GM12878 (cell line): ENCODE results near the gene SYNGR2. TPM values are rescaled to one million over a fixed set of nuclear protein-coding genes. Genes with fewer than 3 reads are reported as not detected.

Experiments
- ASH2L ChIP-seq: fragments of 300-600, 200-600 bp; sonication (generic); IDR thresholded peaks from 2 replicates; pipeline ENCODE4 v1.6.1; 2017; ENCODE audit warnings: low read depth, mild to moderate bottlenecking, borderline replicate concordance
- BMI1 ChIP-seq: fragments of 450-650 bp; IDR thresholded peaks from 2 replicates; pipeline ENCODE4 v1.6.1; 2016; ENCODE audit warnings: mild to moderate bottlenecking, moderate library complexity, borderline replicate concordance
- CBFB ChIP-seq: IDR thresholded peaks from 2 replicates; pipeline ENCODE4 v1.6.1; 2016; ENCODE audit warnings: antibody characterized with exemption, low read depth
- CBX5 ChIP-seq: sonication (generic); IDR thresholded peaks from 2 replicates; pipeline ENCODE4 v1.6.1; 2016; ENCODE audit warnings: low read depth, moderate library complexity, mild to moderate bottlenecking, inconsistent platforms
- DPF2 ChIP-seq: fragments of 450-650 bp; IDR thresholded peaks from 2 replicates; pipeline ENCODE4 v1.6.1; 2017; ENCODE audit warnings: mild to moderate bottlenecking
- EED ChIP-seq: sonication (generic); IDR thresholded peaks from 2 replicates; pipeline ENCODE4 v1.6.1; 2016; ENCODE audit warnings: antibody characterized with exemption, low read depth
- GATAD2B ChIP-seq: fragments of 450-650 bp; conservative IDR thresholded peaks from 2 replicates; pipeline ENCODE4 v1.6.1; 2017; ENCODE audit warnings: low read depth, mild to moderate bottlenecking, moderate library complexity
- HDGF ChIP-seq: fragments of 450-650 bp; IDR thresholded peaks from 2 replicates; pipeline ENCODE4 v1.6.1; 2016; ENCODE audit warnings: antibody characterized with exemption
- HSF1 ChIP-seq: fragments of 150-350 bp; IDR thresholded peaks from 2 replicates; pipeline ENCODE4 v1.6.1; 2014; ENCODE audit warnings: mild to moderate bottlenecking, low read depth, low read length
- NFYA ChIP-seq: IDR thresholded peaks from 2 replicates; pipeline ENCODE4 v1.6.1; 2011; ENCODE audit warnings: low read depth, mild to moderate bottlenecking, low read length, improper control_type of control experiment, borderline replicate concordance
- POLR2A ChIP-seq: IDR thresholded peaks from 2 replicates; pipeline ENCODE4 v1.6.1; 2011; ENCODE audit warnings: low read depth, mild to moderate bottlenecking, low read length
- POU2F2 ChIP-seq: IDR thresholded peaks from 3 replicates; pipeline ENCODE4 v1.6.1; 2011; ENCODE audit warnings: low read depth, mild to moderate bottlenecking, low read length, borderline replicate concordance
- RB1 ChIP-seq: fragments of 450-650 bp; formaldehyde crosslinking; IDR thresholded peaks from 2 replicates; pipeline ENCODE4 v1.6.1; 2017; ENCODE audit warnings: mild to moderate bottlenecking, borderline replicate concordance
- RBBP5 ChIP-seq: fragments of 200-600 bp; sonication (generic); conservative IDR thresholded peaks from 2 replicates; pipeline ENCODE4 v1.6.1; 2016
- SMAD1 ChIP-seq: fragments of 450-650 bp; IDR thresholded peaks from 2 replicates; pipeline ENCODE4 v1.6.1; 2018; ENCODE audit warnings: mild to moderate bottlenecking, low read depth; ENCODE audit not compliant: partially characterized antibody
- SMARCA5 ChIP-seq: fragments of 450-650 bp; IDR thresholded peaks from 2 replicates; pipeline ENCODE4 v1.6.1; 2017; ENCODE audit warnings: mild to moderate bottlenecking
- SP1 ChIP-seq: IDR thresholded peaks from one replicate; pipeline ENCODE4 v1.6.1; 2011; ENCODE audit warnings: low read depth, low read length
- SPI1 ChIP-seq: IDR thresholded peaks from 2 replicates; pipeline ENCODE4 v1.6.1; 2011; ENCODE audit warnings: low read depth, mild to moderate bottlenecking, low read length, moderate library complexity, borderline replicate concordance; ENCODE audit not compliant: insufficient read depth
- SRF ChIP-seq, 2 experiments: IDR thresholded peaks; 2 replicates each; pipeline ENCODE4 v1.6.1; 2011; ENCODE audit warnings: low read depth in 2 of 2, low read length in 2 of 2, mild to moderate bottlenecking in 1 of 2, moderate library complexity in 1 of 2
- YY1 ChIP-seq: IDR thresholded peaks from 2 replicates; pipeline ENCODE4 v1.6.1; 2011; ENCODE audit warnings: low read depth, mild to moderate bottlenecking, low read length
- ZBTB11 ChIP-seq: fragments of 450-650 bp; formaldehyde crosslinking; IDR thresholded peaks from 2 replicates; pipeline ENCODE4 v1.5.0; 2022; ENCODE audit warnings: mild to moderate bottlenecking, missing genetic modification characterization
- polyA plus RNA-seq, 11 experiments: library from polyadenylated mRNA; depleted of rRNA in 4 of 11; unstranded in 6 of 11; stranded (reverse) in 5 of 11; fragments of >200 nt; fragmentation: Nextera tagmentation in 4 of 11; fragmentation: Illumina TruSeq in 1 of 11; extraction: Ambion mirVana in 4 of 11; extraction: Trizol in 1 of 11; gene quantifications; 1 replicate in 1 of 11; 2 replicates in 10 of 11; pipeline versions ENCODE4 v1.2.1 to v1.2.3, GENCODE V29; 2011 to 2016; ENCODE audit warnings: inconsistent platforms in 2 of 11, missing spikeins in 2 of 11, low read depth in 1 of 11
- total RNA-seq, 4 experiments: library from RNA; depleted of rRNA in 3 of 4; stranded (reverse); fragments of >200 nt in 3 of 4; fragmentation: Illumina TruSeq in 1 of 4; extraction: Trizol in 1 of 4; gene quantifications; 2 replicates each; pipeline versions ENCODE4 v1.2.1 to v1.2.3, GENCODE V29; 2013 to 2021
- TF ChIP-seq, protein P1 (sequence below), 3 experiments: IDR thresholded peaks in 2 of 3; conservative IDR thresholded peaks in 1 of 3; 2 replicates each; pipeline ENCODE4 v1.5.1; 2011; ENCODE audit warnings: low read depth in 3 of 3, low read length in 3 of 3, mild to moderate bottlenecking in 3 of 3, control low read depth in 2 of 3, moderate library complexity in 2 of 3, inconsistent platforms in 1 of 3, mixed read lengths in 1 of 3; ENCODE audit not compliant: control insufficient read depth in 2 of 3, insufficient read depth in 1 of 3; ENCODE audit errors: extremely low read depth in 1 of 3
- TF ChIP-seq, protein P2 (sequence below): IDR thresholded peaks from 2 replicates; pipeline ENCODE4 v1.6.1; 2012; ENCODE audit warnings: low read length, inconsistent platforms

The SYNGR2 gene
- total and polyA plus RNA-seq, 10 of the 15 experiments (the other 5 are each of a cell fraction or from before 2014, with no cell fraction given): 4.4 to 529 (median 261) TPM

- TF ChIP-seq ASH2L (no peak), SPI1 (0 out of 2 replicates have a peak, but pooled peaks have one; percentile 19), RB1 (no peak), ZBTB11 (CRISPR knock-in tag) (0 out of 2 replicates have a peak, but pooled peaks have one; percentile 21), BMI1 (peak; percentile 30; the same call in 1 of the 2 replicates), DPF2 (peak; percentile 71), EED (peak; percentile 65; the same call in 1 of the 2 replicates), SMAD1 (no peak), YY1 (no peak), POLR2A (peak; percentile 86), RBBP5 (no peak), NFYA (no peak), CBFB (0 out of 2 replicates have a peak, but pooled peaks have one; percentile 31), SMARCA5 (0 out of 2 replicates have a peak, but pooled peaks have one; percentile 21), CBX5 (no peak), HDGF (0 out of 2 replicates have a peak, but pooled peaks have one; percentile 64), HSF1 (no peak), POU2F2 (peak; percentile 23; the same call in 1 of the 3 replicates), SRF (IDR thresholded peaks at IDR 0.05; ENCODE audit: low read depth in 2 of 2, low read length in 2 of 2) (no peak), SP1 (peak; percentile 7), GATAD2B (0 out of 2 replicates have a peak, but pooled peaks have one; percentile 49)
- TF ChIP-seq, protein P1, sequence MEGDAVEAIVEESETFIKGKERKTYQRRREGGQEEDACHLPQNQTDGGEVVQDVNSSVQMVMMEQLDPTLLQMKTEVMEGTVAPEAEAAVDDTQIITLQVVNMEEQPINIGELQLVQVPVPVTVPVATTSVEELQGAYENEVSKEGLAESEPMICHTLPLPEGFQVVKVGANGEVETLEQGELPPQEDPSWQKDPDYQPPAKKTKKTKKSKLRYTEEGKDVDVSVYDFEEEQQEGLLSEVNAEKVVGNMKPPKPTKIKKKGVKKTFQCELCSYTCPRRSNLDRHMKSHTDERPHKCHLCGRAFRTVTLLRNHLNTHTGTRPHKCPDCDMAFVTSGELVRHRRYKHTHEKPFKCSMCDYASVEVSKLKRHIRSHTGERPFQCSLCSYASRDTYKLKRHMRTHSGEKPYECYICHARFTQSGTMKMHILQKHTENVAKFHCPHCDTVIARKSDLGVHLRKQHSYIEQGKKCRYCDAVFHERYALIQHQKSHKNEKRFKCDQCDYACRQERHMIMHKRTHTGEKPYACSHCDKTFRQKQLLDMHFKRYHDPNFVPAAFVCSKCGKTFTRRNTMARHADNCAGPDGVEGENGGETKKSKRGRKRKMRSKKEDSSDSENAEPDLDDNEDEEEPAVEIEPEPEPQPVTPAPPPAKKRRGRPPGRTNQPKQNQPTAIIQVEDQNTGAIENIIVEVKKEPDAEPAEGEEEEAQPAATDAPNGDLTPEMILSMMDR (IDR thresholded peaks at IDR 0.05 in 2 of 3, conservative IDR thresholded peaks at IDR 0.05 in 1 of 3; ENCODE audit: control insufficient read depth in 2 of 3, extremely low read depth in 1 of 3, insufficient read depth in 1 of 3, low read depth in 3 of 3, low read length in 3 of 3): peak; percentile 3 to 48 (median 33); a peak in 3 of 6 replicates
- TF ChIP-seq, protein P2, sequence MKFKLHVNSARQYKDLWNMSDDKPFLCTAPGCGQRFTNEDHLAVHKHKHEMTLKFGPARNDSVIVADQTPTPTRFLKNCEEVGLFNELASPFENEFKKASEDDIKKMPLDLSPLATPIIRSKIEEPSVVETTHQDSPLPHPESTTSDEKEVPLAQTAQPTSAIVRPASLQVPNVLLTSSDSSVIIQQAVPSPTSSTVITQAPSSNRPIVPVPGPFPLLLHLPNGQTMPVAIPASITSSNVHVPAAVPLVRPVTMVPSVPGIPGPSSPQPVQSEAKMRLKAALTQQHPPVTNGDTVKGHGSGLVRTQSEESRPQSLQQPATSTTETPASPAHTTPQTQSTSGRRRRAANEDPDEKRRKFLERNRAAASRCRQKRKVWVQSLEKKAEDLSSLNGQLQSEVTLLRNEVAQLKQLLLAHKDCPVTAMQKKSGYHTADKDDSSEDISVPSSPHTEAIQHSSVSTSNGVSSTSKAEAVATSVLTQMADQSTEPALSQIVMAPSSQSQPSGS: peak; percentile 40; the same call in 1 of the 2 replicates
Observed at GRCh38 chr17:78174346-78174869, 6.0 kb downstream of the SYNGR2 start (continued).
